ENCODE measurements around the gene SH3D19. TPM values are rescaled to one million over a fixed set of nuclear protein-coding genes. Genes with fewer than 3 reads are reported as not detected.

SH3D19 gene
- total RNA-seq, 1 experiment from 2014 or later, result 29.7 TPM

- TF ChIP-seq, protein P1, sequence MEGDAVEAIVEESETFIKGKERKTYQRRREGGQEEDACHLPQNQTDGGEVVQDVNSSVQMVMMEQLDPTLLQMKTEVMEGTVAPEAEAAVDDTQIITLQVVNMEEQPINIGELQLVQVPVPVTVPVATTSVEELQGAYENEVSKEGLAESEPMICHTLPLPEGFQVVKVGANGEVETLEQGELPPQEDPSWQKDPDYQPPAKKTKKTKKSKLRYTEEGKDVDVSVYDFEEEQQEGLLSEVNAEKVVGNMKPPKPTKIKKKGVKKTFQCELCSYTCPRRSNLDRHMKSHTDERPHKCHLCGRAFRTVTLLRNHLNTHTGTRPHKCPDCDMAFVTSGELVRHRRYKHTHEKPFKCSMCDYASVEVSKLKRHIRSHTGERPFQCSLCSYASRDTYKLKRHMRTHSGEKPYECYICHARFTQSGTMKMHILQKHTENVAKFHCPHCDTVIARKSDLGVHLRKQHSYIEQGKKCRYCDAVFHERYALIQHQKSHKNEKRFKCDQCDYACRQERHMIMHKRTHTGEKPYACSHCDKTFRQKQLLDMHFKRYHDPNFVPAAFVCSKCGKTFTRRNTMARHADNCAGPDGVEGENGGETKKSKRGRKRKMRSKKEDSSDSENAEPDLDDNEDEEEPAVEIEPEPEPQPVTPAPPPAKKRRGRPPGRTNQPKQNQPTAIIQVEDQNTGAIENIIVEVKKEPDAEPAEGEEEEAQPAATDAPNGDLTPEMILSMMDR (conservative IDR thresholded peaks at IDR 0.05), result no peak
- Mint-ChIP-seq H3K9me3 (no peaks in the 10 kb centered on the region), H3K27me3 (ENCODE audit: low read depth) (no peaks in the 10 kb centered on the region), H3K4me1 (peaks cover 29 to 51% of the 10 kb centered on the region in 2 experiments), H3K4me3 (peak overlapping the region; percentile 33 to 44; a peak in 4 of 5 replicates), H3K36me3 (ENCODE audit: insufficient read depth in 1 of 3, low read depth in 3 of 3) (peaks cover 0 to 6% (median 0%) of the 10 kb centered on the region in 3 experiments; a peak in 3 of 7 replicates), H3K27ac (peak overlapping the region; percentile 92 to 99 (median 93))
- no peak overlapping the region for H4K8ac ChIP-seq (replicated peaks; ENCODE audit: insufficient read length, low read depth, low read length)
- H3K4me2 ChIP-seq (ENCODE audit: insufficient read depth, insufficient read length, low read length), result peak overlapping the region; percentile 91
- H4K20me1 ChIP-seq (ENCODE audit: control insufficient read depth, insufficient read depth, insufficient read length), result no peaks in the 10 kb centered on the region
- H3K23ac ChIP-seq (ENCODE audit: insufficient read length, low read depth, low read length), result no peak overlapping the region
- H4K5ac ChIP-seq (ENCODE audit: insufficient read length, low read depth, low read length), result no peak overlapping the region
- no peak overlapping the region for H2BK5ac ChIP-seq (ENCODE audit: insufficient read length, low read length)
- H2BK120ac ChIP-seq (ENCODE audit: low read depth, low read length, poor library complexity, severe bottlenecking), result no peak overlapping the region
- H3K14ac ChIP-seq (ENCODE audit: insufficient read depth, low read length), result peak overlapping the region; percentile 34; the same call in 1 of the 2 replicates
- H3K4me1 ChIP-seq (ENCODE audit: insufficient read depth, low read length), result peaks cover 5% of the 10 kb centered on the region; the same call in 1 of the 2 replicates
- no CpG with 5 or more reads among the region's 4 CpGs for WGBS (ENCODE audit: extremely low coverage, insufficient read length, low lambda C conversion rate)
- H3K56ac ChIP-seq (ENCODE audit: insufficient read length, low read depth, low read length), result no peak overlapping the region
- H2AFZ ChIP-seq (ENCODE audit: low read length), result no peak overlapping the region
- peaks cover 15% of the 10 kb centered on the region; the same call in 1 of the 2 replicates for H3K79me2 ChIP-seq (ENCODE audit: insufficient read depth, low read length)
- peak overlapping the region; percentile 90 for H3T11ph ChIP-seq (ENCODE audit: low read length)
- H3K18ac ChIP-seq (ENCODE audit: insufficient read length, low read depth, low read length), result no peak overlapping the region
- H3K23me2 ChIP-seq (ENCODE audit: insufficient read length, low read depth, low read length, poor library complexity, severe bottlenecking), result no peaks in the 10 kb centered on the region
- H3K9ac ChIP-seq (ENCODE audit: extremely low read depth, insufficient read length, low read length), result peak overlapping the region; percentile 46
- no peak overlapping the region for H2BK15ac ChIP-seq (ENCODE audit: low read depth, low read length)
- H3K27ac ChIP-seq (ENCODE audit: insufficient read length, low read depth, low read length), result peak overlapping the region; percentile 92
- H3K9me3 ChIP-seq (ENCODE audit: control insufficient read depth, low read depth, low read length), result no peaks in the 10 kb centered on the region
- no peak overlapping the region for H2BK20ac ChIP-seq (ENCODE audit: low read depth, low read length, poor library complexity, severe bottlenecking)
- no peak overlapping the region for H4K91ac ChIP-seq (ENCODE audit: insufficient read length, low read depth, low read length)
- no peak overlapping the region for H2AK5ac ChIP-seq (ENCODE audit: insufficient read length, low read length)
- H3K4ac ChIP-seq (ENCODE audit: low read depth, low read length), result no peak overlapping the region
- H2BK12ac ChIP-seq (ENCODE audit: insufficient read length, low read depth, low read length), result no peak overlapping the region
- DNase-seq, result no peak
- H3K27me3 ChIP-seq (ENCODE audit: insufficient read depth, low read length), result no peaks in the 10 kb centered on the region
- H3K79me1 ChIP-seq (ENCODE audit: insufficient read depth, low read depth, low read length, poor library complexity, severe bottlenecking), result no peaks in the 10 kb centered on the region
Observed at GRCh38 chr4:151284534-151285245, 40.7 kb downstream of the SH3D19 start.

Data from H9 (cell line).